ENCODE results near the gene MACROD1.

GRCh38 chr11:64072871-64073270 is 93.0 kb downstream of the MACROD1 start:
- TF ChIP-seq CTCF (IDR thresholded peaks at IDR 0.05) (no peak), EZH2 (IDR thresholded peaks at IDR 0.05; ENCODE audit: borderline replicate concordance, insufficient read depth, low read depth, low read length, poor library complexity, severe bottlenecking) (no peak)

Measured in B cell (primary cell).